SHP77 (cell line): Measurements from ENCODE around the gene UBAP1.
"Not testable (repeated sequence)": the region's sequence is repeated elsewhere in the genome, so short reads cannot be mapped to it uniquely, and the experiment has no call there.

Experiments used
- DNase-seq, 2 experiments: peaks; one replicate each; lab custom pipeline; 2025; lab: John Stamatoyannopoulos, UW

UBAP1 gene

DNA sequence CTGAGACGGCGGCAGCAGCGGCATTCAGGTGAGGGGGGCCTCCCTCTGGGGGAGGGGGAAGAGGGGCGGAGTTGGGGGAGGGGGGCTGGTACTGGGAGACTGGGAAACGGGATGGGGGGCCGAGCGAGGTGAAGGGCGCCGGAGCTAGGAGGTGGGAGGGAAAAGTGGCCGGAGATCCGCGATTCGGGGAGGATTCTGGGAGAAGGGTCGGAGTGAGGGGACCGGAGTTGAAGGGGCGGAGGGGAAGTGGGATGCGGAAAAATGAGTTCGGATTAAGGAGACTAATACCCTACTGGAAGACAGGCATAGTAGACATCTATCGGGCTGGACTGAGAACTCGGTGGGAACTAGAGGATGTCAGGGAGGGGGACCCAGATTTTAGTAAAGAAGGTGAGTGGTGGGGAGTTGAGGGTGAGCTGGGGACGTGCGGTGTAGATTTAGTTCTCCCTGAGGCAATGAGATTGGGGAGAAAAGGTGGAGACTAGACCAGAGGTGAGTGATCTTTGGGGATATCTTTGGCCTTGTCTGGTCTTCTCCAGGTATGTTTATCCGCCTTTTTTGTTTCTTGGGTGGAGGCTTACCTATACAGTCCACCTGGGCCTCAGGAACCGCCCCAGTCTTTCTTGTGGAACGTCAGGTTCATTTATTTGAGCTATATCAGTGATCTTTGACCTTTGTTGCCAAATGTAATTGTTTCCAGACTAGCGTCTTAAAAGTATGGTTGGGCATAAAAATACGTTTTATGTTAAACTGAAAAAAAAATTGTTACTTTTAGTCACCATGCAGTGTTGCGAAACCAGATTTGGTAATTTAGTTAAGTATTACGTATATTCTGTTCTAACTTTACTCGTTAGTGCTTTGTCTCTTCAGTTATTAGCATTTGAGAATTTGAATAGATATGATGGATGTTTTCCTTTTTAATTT, 632 bp downstream of the UBAP1 start:
- DNase-seq: no peak

DNA sequence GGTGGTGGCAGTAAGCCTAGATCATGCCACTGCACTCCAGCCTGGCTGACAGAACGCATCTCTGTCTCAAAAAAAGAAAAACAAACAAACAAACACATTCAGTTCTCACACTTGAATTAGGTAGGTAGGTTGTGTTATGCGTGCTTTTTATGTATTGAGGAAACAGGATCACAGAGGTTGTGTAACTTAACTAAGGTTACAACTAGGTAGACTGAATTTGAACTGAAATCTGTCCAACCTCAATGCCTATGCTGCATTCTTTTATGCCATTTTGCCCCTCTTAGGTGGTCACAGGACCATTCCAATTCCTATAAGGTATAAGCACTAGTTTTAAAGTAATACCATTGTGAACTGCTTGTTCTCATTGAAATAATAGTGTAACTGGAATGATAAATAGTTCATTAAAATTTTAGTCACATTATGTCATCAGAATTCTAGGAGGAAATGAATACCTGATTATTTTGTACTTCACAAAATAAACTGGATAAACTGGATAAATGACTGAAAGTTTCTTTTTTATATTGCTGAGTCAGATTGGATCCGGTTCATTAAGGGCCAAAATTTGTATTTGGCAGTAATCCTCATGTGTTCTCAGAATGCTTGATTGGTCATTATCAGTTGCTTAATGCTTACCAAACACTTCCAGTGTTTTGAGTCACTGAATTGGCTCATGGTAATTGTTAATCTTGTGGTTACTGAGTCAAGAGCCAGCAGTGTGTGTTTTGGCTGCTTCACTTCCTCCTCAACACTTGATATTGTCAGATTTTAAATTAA, 7.1 kb downstream of the UBAP1 start:
- no peak for DNase-seq

GRCh38 chr9:34187891-34188240, 9.0 kb downstream of the UBAP1 start:
- no peak for DNase-seq

DNA sequence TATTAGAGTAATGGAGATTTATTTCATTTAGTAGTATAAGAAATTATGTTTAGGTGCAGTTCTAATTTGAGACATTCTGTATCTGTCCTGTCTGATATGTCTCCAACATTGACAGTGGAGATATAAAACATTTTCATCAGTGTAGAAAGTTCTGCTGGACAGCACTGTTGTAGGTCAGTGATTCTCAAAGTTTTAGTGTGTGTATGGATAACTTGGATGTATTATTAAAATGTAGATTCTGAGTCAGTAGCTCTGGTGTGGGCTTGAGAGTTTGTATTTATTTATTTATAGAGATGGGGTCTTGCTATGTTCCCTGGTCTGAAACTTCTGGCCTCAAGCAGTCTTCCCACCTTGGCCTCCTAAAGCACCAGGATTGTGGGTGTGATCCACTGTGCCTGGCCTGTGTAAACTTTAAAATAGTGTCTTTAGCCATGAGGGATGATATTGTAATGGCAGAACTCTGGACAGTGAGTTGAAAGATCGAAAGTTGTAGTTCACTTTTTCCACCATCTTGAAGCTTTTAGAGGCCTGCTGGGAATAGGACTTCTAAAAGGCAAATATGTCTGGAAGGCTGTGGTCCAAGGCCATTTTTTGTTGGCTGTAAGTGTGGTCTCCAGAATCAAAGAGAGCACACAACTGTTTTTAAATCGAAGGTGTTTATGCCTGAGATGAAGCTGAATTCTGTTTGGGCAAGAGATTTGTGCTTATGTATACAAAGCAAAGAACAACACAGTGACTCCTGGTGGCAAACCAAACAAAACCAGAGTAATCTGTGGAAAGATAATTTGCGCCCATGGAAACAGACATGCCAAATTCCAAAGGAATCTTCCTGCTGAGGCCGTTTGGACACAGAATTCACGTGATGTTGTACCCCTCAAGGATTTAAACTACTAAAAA, 12.4 kb downstream of the UBAP1 start:
- no peak for DNase-seq

DNA sequence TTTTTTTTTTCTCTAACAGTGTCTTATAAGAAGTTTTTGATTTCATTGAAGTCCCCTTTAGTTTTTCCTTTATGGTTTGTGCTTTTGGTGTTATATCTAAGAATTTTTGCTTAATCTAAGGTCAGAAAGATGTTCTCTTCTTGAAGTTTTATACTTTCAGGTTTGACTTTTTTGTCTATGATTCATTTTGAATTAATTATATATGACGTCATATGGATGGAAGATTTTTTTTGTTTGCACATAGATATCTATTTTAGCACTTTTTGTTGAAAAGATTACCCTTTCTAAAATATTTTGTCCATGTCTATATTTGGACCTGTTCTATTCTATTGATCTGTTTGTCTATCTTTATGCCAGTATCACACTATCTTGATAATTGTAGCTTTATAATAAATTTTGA, 16.3 kb downstream of the UBAP1 start:
- no peak for DNase-seq

DNA sequence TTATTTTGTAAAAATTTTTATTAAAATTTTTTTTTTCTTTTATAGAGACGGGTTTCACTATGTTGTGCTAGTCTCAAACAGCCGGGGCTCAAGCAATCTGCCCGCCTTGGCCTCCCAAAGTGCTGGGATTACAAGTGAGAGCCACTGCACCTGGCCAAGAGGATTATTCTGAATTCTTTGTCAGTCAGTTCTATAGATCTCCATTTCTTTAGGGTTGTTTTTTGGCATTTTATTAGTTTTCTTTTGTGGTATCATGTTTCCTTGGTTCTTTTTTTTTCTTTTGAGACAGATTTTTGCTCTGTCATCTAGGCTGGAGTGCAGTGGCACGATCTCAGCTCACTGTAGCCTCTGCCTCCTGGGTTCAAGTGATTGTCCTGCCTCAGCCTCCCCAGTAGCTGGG, 18.4 kb downstream of the UBAP1 start:
- DNase-seq: not testable (repeated sequence)

DNA sequence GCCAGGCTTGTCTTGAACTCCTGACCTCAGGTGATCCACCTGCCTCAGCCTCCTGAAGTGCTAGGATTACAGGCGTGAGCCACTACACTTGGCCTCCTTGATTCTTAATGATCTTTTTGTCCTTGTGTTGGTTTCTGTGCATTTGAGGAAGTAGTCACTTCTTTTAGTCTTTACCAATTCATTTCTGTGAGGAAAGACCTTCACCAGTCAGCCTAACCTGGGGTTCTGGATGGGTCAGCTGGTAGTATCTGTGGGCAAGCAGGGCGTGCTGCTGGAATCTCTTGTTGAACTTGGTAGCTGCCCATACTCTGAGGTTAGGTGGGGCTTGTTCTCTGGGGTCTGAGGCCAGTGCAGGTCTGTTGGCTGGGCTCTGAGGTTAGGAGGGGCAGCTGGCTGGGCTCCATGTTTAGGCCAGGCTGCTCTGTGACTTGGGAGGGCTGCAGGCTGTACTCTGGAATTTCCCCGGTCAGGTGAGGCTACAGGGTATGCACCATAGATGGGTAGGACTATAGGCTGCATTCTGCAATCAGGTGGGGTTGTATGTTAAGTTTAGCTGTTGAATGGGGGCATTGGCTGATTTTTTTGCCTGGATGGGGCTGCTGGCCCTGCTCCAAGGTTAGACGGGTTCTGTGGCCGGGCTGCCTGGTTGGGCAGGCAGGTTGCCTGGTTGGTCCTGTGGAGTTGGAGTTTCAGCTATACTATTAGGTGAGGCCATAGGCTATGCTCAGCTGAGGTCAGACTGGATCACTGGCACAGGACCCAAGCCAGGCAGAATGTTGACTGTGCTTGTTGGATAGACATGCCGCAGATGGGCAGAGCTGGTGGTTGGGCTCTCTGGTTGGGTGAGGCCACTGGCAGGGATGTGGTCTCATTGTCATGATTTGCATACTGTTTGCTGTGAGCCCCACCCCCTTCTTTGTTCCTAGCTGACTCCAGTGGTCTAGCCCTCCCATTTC, 19.2 kb downstream of the UBAP1 start:
- no peak for DNase-seq

GRCh38 chr9:34200092-34200491, 21.2 kb downstream of the UBAP1 start:
- no peak for DNase-seq

GRCh38 chr9:34203275-34203991, 24.6 kb downstream of the UBAP1 start:
- DNase-seq: no peak

GRCh38 chr9:34203992-34204635, 25.3 kb downstream of the UBAP1 start:
- no peak for DNase-seq

DNA sequence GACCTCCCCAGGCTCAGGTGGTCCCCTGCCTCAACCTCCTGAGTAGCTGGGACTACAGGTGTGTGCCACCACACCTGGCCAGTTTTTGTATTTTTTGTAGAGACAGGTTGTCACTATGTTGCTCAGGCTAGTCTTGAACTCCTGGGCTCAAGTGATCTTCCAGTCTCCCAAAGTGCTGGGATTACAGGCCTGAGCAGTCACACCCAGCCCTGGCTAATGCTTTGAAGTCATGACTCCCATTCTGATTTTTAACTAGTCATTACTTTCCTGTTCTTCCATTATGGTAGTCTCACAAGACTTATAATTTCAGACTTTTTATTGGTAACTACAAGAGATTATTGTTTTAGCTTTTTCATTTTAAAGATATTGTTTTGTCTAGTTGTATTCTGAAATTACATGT, 26.3 kb downstream of the UBAP1 start:
- no peak for DNase-seq

GRCh38 chr9:34206561-34206960, 27.7 kb downstream of the UBAP1 start:
- DNase-seq: no peak

DNA sequence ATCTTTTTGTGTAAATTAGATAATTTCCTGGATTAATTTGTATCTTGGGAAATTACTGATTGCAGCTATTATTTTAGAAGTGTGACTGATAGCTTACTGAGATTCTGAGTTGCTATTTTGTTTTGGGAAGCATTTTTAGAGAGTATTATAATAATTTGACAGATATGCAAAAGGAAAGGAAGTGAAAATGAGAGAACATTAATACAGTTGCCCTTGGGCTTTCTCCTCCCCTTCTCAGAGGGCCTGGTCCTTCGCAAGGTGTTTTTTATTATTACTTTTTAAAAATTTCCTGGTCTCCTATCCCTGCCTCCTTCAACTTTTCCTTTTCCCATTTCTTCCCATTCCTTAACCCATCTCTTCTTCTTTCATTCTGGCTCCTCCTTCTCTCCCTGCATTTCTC, 32.6 kb downstream of the UBAP1 start:
- no peak for DNase-seq

DNA sequence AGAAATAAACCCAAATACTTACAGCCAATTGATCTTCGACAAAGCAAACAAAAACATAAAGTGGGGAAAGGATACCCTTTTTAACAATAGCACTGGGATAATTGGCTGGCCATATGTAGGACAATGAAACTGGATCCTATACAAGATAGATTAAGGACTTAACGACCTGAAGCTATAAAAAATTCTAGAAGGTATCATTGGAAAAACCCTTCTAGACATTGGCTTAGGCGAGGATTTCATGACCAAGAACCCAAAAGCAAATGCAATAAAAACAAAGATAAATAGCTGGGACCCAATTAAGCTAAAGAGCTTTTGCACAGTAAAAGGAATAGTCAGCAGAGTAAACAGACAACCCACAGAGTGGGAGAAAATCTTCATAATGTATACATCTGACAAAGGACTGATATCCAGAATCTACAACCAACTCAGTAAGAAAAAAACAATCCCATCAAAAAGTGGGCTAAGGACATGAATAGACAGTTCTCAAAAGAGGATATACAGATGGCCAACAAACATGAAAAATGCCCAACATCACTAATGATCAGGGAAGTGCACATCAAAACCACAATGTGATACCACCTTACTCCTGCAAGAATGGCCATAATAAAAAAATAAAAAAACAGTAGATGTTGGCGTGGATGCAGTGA, 35.6 kb downstream of the UBAP1 start:
- DNase-seq: not testable (repeated sequence)

- no peak for DNase-seq
Observed at GRCh38 chr9:34216325-34216724, 37.5 kb downstream of the UBAP1 start.

- not testable (repeated sequence) for DNase-seq
Observed at GRCh38 chr9:34217015-34217414, 38.2 kb downstream of the UBAP1 start.

GRCh38 chr9:34218446-34218845, 39.6 kb downstream of the UBAP1 start:
- DNase-seq: no peak

DNA sequence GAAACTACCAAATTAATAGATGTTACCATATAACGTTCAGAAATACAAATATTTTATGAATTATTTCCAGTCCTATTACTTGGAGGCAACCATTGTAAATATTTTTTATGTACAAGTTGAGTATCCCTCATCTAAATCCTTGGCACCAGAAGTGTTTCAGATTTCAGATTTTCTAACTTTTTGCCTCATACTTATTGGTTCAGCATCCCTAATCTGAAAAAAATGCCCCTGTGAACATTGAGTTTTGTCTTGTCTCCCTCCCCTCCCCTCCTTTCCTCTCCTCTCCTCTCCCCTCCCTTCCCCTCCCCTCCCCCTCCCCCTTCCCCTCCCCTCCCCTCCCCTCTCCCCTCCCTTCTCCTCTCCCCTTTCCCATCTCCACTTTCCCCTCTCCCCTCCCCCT, 40.6 kb downstream of the UBAP1 start:
- no peak for DNase-seq

DNA sequence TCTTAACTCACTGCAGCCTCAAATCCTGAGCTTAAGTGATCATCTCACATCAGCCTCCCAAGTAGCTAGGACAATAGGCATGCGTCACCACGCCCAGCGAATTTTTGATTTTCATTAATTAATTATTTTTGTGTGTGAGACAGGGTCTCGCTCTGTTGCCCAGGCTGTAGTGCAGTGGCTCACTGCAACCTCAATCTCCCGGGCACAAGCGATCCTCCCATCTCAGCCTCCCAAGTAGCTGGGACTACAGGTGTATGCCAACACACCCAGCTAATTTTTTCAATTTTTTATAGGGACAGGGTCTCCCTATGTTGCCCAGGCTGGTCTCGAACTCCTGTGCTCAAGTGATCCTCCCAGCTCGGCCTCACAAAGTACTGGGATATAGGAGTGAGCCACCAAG, 41.4 kb downstream of the UBAP1 start:
- no peak for DNase-seq
